HEK293T (cell line): Measurements from ENCODE around the gene C1orf116.

Experiments used
- BHLHE40 ChIP-seq: fragments of 450-650 bp; IDR thresholded peaks from 2 replicates; pipeline ENCODE4 v1.6.1; 2016; ENCODE audit warnings: mild to moderate bottlenecking, moderate library complexity, borderline replicate concordance
- HDGF ChIP-seq: fragments of 450-650 bp; IDR thresholded peaks from 2 replicates; pipeline ENCODE4 v1.6.1; 2017; ENCODE audit warnings: antibody characterized with exemption, borderline replicate concordance
- SP1 ChIP-seq: fragments of 450-650 bp; IDR thresholded peaks from 2 replicates; pipeline ENCODE4 v1.6.1; 2017
- ZNF384 ChIP-seq: fragments of 450-650 bp; IDR thresholded peaks from 2 replicates; pipeline ENCODE4 v1.6.1; 2016

DNA sequence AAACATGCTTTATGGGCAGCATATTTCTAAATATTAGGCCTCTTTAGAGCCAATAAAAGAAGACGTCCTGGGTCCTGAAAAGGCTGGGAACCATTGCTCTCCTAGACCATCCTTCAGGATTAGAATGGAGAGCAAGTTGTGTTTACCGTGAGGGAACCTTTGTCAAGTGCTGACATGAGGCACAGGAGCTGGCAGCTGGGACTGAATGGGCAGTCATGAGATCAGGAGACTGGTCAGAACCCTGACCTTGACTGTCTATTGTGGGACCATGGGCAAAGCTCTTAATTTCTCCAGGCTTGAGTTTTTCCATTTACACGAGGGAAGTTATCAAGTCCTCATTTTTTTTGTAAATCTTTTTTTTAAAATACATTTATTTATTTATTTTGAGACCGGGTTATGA lies 25.7 kb upstream of the C1orf116 start:
- TF ChIP-seq HDGF (no peak), SP1 (no peak), BHLHE40 (no peak), ZNF384 (no peak)
